MM.1S (cell line): ENCODE measurements around the gene PTMS.

Source experiments
- CTCF ChIP-seq: fragments of 300-600 bp; sonication (generic); IDR thresholded peaks from 2 replicates; pipeline ENCODE4 v1.5.1; 2016; ENCODE audit warnings: antibody characterized with exemption, low read length, mixed read lengths
- EZH2phosphoT487 ChIP-seq: fragments of 300-600 bp; sonication (generic); IDR thresholded peaks from 2 replicates; pipeline ENCODE4 v1.6.1; 2018; ENCODE audit warnings: antibody characterized with exemption, low read length

- TF ChIP-seq CTCF (no peak), EZH2phosphoT487 (no peak)
These were observed 5.6 kb downstream of the PTMS start for GRCh38 chr12:6771509-6772330.
